ENCODE measurements around the gene C5orf52. TPM values are rescaled to one million over a fixed set of nuclear protein-coding genes. Genes with fewer than 3 reads are reported as not detected.

Gene C5orf52
- total and polyA plus RNA-seq, 2 experiments from 2014 or later: not detected

DNA sequence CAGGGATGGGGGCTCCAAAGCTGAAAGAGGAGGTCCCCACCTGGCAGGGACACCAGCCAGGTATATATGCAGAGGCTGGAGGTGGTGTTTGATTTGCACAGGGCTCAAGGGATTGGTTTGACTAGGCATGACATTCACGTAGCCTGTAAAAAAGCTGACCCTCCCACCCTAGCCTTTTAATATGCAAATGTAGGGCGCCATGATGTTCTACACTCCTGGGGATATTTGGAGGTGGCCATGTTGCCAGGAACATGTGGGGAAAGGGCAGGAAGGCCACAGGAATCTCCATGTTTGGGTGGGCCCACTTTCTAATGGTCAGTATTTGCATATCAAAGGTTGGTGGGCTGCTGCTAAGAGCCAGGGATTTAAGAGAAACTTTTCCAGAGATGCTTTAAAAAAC is 47.9 kb downstream of the C5orf52 start:
- Histone ChIP-seq H3K36me3 (ENCODE audit: insufficient read depth) (no peaks in the 10 kb centered on the region), H3K79me2 (replicated peaks; ENCODE audit: insufficient read depth) (no peaks in the 10 kb centered on the region), H3K27me3 (ENCODE audit: insufficient read depth) (no peaks in the 10 kb centered on the region), H3K4me3 (no peak overlapping the region), H3K4me1 (ENCODE audit: insufficient read depth) (no peaks in the 10 kb centered on the region), H3K9me2 (ENCODE audit: insufficient read depth) (no peaks in the 10 kb centered on the region; the same call in 1 of the 2 replicates), H3K4me2 (no peak overlapping the region), H3K27ac (ENCODE audit: low read depth) (peak overlapping the region; percentile 46; the same call in 1 of the 2 replicates), H2AFZ (no peak overlapping the region), H3F3A (replicated peaks; ENCODE audit: low read depth) (no peaks in the 10 kb centered on the region), H4K20me1 (replicated peaks; ENCODE audit: insufficient read depth) (no peaks in the 10 kb centered on the region)
- Mint-ChIP-seq H3K4me3 (no peak overlapping the region), H3K36me3 (ENCODE audit: low read depth) (peaks cover 3% of the 10 kb centered on the region; the same call in 2 of the 3 replicates), H3K27ac (no peak overlapping the region), H3K4me1 (peaks cover 5% of the 10 kb centered on the region; the same call in 2 of the 3 replicates), H3K9me3 (peaks cover 3% of the 10 kb centered on the region; the same call in 1 of the 3 replicates), H3K27me3 (ENCODE audit: insufficient read depth, low read depth, poor library complexity) (peaks cover 8% of the 10 kb centered on the region)
- peak; percentile 43; the same call in 1 of the 3 replicates for ATAC-seq
- TF ChIP-seq, protein P1, sequence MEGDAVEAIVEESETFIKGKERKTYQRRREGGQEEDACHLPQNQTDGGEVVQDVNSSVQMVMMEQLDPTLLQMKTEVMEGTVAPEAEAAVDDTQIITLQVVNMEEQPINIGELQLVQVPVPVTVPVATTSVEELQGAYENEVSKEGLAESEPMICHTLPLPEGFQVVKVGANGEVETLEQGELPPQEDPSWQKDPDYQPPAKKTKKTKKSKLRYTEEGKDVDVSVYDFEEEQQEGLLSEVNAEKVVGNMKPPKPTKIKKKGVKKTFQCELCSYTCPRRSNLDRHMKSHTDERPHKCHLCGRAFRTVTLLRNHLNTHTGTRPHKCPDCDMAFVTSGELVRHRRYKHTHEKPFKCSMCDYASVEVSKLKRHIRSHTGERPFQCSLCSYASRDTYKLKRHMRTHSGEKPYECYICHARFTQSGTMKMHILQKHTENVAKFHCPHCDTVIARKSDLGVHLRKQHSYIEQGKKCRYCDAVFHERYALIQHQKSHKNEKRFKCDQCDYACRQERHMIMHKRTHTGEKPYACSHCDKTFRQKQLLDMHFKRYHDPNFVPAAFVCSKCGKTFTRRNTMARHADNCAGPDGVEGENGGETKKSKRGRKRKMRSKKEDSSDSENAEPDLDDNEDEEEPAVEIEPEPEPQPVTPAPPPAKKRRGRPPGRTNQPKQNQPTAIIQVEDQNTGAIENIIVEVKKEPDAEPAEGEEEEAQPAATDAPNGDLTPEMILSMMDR (conservative IDR thresholded peaks at IDR 0.05; ENCODE audit: low read depth in 2 of 2): no peak
- TF ChIP-seq STAT1 (IDR thresholded peaks at IDR 0.05; ENCODE audit: unreplicated experiment) (no peak), JUNB (IDR thresholded peaks at IDR 0.05; ENCODE audit: unreplicated experiment) (no peak), CREB1 (CRISPR knock-in tag; IDR thresholded peaks at IDR 0.05; ENCODE audit: low read depth) (no peak), POLR2AphosphoS5 (IDR thresholded peaks at IDR 0.05; ENCODE audit: low read depth) (no peak), NANOG (IDR thresholded peaks at IDR 0.05; ENCODE audit: borderline replicate concordance) (no peak)
- TF ChIP-seq, protein P2, sequence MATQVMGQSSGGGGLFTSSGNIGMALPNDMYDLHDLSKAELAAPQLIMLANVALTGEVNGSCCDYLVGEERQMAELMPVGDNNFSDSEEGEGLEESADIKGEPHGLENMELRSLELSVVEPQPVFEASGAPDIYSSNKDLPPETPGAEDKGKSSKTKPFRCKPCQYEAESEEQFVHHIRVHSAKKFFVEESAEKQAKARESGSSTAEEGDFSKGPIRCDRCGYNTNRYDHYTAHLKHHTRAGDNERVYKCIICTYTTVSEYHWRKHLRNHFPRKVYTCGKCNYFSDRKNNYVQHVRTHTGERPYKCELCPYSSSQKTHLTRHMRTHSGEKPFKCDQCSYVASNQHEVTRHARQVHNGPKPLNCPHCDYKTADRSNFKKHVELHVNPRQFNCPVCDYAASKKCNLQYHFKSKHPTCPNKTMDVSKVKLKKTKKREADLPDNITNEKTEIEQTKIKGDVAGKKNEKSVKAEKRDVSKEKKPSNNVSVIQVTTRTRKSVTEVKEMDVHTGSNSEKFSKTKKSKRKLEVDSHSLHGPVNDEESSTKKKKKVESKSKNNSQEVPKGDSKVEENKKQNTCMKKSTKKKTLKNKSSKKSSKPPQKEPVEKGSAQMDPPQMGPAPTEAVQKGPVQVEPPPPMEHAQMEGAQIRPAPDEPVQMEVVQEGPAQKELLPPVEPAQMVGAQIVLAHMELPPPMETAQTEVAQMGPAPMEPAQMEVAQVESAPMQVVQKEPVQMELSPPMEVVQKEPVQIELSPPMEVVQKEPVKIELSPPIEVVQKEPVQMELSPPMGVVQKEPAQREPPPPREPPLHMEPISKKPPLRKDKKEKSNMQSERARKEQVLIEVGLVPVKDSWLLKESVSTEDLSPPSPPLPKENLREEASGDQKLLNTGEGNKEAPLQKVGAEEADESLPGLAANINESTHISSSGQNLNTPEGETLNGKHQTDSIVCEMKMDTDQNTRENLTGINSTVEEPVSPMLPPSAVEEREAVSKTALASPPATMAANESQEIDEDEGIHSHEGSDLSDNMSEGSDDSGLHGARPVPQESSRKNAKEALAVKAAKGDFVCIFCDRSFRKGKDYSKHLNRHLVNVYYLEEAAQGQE (IDR thresholded peaks at IDR 0.05; ENCODE audit: unreplicated experiment): no peak
- TF ChIP-seq, protein P3, sequence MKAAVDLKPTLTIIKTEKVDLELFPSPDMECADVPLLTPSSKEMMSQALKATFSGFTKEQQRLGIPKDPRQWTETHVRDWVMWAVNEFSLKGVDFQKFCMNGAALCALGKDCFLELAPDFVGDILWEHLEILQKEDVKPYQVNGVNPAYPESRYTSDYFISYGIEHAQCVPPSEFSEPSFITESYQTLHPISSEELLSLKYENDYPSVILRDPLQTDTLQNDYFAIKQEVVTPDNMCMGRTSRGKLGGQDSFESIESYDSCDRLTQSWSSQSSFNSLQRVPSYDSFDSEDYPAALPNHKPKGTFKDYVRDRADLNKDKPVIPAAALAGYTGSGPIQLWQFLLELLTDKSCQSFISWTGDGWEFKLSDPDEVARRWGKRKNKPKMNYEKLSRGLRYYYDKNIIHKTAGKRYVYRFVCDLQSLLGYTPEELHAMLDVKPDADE (IDR thresholded peaks at IDR 0.05): no peak
- TF ChIP-seq, protein P4, sequence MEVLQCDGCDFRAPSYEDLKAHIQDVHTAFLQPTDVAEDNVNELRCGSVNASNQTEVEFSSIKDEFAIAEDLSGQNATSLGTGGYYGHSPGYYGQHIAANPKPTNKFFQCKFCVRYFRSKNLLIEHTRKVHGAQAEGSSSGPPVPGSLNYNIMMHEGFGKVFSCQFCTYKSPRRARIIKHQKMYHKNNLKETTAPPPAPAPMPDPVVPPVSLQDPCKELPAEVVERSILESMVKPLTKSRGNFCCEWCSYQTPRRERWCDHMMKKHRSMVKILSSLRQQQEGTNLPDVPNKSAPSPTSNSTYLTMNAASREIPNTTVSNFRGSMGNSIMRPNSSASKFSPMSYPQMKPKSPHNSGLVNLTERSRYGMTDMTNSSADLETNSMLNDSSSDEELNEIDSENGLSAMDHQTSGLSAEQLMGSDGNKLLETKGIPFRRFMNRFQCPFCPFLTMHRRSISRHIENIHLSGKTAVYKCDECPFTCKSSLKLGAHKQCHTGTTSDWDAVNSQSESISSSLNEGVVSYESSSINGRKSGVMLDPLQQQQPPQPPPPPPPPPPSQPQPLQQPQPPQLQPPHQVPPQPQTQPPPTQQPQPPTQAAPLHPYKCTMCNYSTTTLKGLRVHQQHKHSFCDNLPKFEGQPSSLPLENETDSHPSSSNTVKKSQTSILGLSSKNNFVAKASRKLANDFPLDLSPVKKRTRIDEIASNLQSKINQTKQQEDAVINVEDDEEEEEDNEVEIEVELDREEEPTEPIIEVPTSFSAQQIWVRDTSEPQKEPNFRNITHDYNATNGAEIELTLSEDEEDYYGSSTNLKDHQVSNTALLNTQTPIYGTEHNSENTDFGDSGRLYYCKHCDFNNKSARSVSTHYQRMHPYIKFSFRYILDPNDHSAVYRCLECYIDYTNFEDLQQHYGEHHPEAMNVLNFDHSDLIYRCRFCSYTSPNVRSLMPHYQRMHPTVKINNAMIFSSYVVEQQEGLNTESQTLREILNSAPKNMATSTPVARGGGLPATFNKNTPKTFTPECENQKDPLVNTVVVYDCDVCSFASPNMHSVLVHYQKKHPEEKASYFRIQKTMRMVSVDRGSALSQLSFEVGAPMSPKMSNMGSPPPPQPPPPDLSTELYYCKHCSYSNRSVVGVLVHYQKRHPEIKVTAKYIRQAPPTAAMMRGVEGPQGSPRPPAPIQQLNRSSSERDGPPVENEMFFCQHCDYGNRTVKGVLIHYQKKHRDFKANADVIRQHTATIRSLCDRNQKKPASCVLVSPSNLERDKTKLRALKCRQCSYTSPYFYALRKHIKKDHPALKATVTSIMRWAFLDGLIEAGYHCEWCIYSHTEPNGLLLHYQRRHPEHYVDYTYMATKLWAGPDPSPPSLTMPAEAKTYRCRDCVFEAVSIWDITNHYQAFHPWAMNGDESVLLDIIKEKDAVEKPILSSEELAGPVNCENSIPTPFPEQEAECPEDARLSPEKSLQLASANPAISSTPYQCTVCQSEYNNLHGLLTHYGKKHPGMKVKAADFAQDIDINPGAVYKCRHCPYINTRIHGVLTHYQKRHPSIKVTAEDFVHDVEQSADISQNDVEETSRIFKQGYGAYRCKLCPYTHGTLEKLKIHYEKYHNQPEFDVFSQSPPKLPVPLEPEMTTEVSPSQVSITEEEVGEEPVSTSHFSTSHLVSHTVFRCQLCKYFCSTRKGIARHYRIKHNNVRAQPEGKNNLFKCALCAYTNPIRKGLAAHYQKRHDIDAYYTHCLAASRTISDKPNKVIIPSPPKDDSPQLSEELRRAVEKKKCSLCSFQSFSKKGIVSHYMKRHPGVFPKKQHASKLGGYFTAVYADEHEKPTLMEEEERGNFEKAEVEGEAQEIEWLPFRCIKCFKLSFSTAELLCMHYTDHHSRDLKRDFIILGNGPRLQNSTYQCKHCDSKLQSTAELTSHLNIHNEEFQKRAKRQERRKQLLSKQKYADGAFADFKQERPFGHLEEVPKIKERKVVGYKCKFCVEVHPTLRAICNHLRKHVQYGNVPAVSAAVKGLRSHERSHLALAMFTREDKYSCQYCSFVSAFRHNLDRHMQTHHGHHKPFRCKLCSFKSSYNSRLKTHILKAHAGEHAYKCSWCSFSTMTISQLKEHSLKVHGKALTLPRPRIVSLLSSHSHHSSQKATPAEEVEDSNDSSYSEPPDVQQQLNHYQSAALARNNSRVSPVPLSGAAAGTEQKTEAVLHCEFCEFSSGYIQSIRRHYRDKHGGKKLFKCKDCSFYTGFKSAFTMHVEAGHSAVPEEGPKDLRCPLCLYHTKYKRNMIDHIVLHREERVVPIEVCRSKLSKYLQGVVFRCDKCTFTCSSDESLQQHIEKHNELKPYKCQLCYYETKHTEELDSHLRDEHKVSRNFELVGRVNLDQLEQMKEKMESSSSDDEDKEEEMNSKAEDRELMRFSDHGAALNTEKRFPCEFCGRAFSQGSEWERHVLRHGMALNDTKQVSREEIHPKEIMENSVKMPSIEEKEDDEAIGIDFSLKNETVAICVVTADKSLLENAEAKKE (CRISPR knock-in tag; IDR thresholded peaks at IDR 0.05): no peak
- peak; percentile 48 for DNase-seq (ENCODE audit: low spot score)

Measured in GM23338 (cell line).